Daoy (cell line): ENCODE results near the gene KASH5. TPM values are rescaled to one million over a fixed set of nuclear protein-coding genes. Genes with fewer than 3 reads are reported as not detected.

Experiments
- DNase-seq: peaks from one replicate; pipeline ENCODE4 v3.0.0-alpha.2; 2015; ENCODE audit warnings: low read depth
- total RNA-seq: library from RNA; depleted of rRNA; stranded (reverse); fragments of >200 nt; shearing (Covaris generic); gene quantifications from 2 replicates; pipeline ENCODE4 v1.2.3, GENCODE V29; 2014

The KASH5 gene
- total RNA-seq, 1 experiment from 2014 or later, result not detected

- no peak for DNase-seq
Observed at GRCh38 chr19:49395581-49396407, 7.7 kb downstream of the KASH5 start.

GRCh38 chr19:49396738-49397505 lies 8.9 kb downstream of the KASH5 start:
- no peak for DNase-seq

GRCh38 chr19:49398001-49398615 lies 10.1 kb downstream of the KASH5 start:
- DNase-seq, result no peak

- DNase-seq, result no peak
Observed at GRCh38 chr19:49398931-49399330, 10.9 kb downstream of the KASH5 start.

GRCh38 chr19:49400029-49400428 lies 12.0 kb downstream of the KASH5 start:
- no peak for DNase-seq

GRCh38 chr19:49403404-49404187 lies 15.5 kb downstream of the KASH5 start:
- DNase-seq, result peak; percentile 38

GRCh38 chr19:49407079-49407478 lies 19.0 kb downstream of the KASH5 start:
- no peak for DNase-seq

GRCh38 chr19:49407482-49408015 lies 19.5 kb downstream of the KASH5 start:
- no peak for DNase-seq

GRCh38 chr19:49408816-49409440 lies 20.9 kb downstream of the KASH5 start:
- DNase-seq, result peak; percentile 61

GRCh38 chr19:49409441-49410029 lies 21.5 kb downstream of the KASH5 start:
- DNase-seq, result no peak

GRCh38 chr19:49411681-49412326 lies 23.8 kb downstream of the KASH5 start:
- no peak for DNase-seq

- no peak for DNase-seq
Observed at GRCh38 chr19:49413348-49413747, 25.3 kb downstream of the KASH5 start.

- DNase-seq, result no peak
Observed at GRCh38 chr19:49414256-49414655, 26.2 kb downstream of the KASH5 start.

GRCh38 chr19:49415102-49415809 lies 27.2 kb downstream of the KASH5 start:
- no peak for DNase-seq

- DNase-seq, result no peak
Observed at GRCh38 chr19:49415810-49416200, 27.8 kb downstream of the KASH5 start.

GRCh38 chr19:49417088-49417487 lies 29.0 kb downstream of the KASH5 start:
- no peak for DNase-seq

GRCh38 chr19:49418511-49418910 lies 30.5 kb downstream of the KASH5 start:
- no peak for DNase-seq

- DNase-seq, result no peak
Observed at GRCh38 chr19:49419173-49419572, 31.1 kb downstream of the KASH5 start.

GRCh38 chr19:49420227-49420626 lies 32.2 kb downstream of the KASH5 start:
- no peak for DNase-seq
